ENCODE measurements around the gene SS18L1.

Gene SS18L1

GRCh38 chr20:62174021-62174804 is 30.6 kb downstream of the SS18L1 start:
- DNase-seq (ENCODE audit: low spot score) = no peak

GRCh38 chr20:62174870-62175624 is 31.5 kb downstream of the SS18L1 start:
- no peak for DNase-seq (ENCODE audit: low spot score)

- no peak for DNase-seq (ENCODE audit: low spot score)
These were observed 32.1 kb downstream of the SS18L1 start for GRCh38 chr20:62175711-62176110.

DNA sequence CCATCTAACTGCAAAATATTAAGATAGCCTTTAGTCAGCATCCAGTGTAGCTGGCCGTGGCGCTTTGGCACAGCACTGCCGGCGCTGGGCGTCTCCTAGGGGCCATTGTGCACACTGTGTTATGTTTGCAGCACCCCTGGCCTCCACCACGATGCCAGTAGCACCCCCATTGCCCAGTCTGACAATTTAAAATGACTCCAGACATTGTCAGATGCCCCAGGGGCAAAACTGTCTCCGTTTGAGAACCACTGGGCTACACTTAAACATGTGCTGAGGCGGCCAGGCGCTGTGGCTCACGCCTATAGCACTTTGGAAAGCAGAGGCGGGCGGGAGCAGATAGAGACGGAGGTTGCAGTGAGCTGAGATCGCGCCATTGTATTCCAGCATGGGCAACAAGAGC is 33.3 kb downstream of the SS18L1 start:
- no peak for DNase-seq (ENCODE audit: low spot score)

DNA sequence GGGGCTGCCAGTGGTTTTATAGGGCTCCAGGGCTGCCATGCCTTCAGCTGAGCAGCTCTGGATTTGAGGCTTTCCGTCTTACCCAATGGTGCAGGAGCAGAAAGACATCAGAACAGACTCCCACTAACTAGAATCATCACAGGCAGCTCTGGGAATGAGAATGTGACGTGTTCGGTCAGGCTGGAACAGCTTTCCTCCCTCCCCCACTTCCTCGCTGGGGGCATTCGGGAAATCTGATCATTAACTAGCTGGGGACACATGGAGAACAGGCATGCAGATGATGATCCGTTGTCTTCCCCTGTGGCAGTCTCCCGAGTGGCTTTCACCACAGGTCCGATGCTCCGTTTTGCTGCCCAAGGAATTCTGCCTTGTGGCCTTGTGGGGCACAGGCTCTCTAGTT is 33.7 kb downstream of the SS18L1 start:
- no peak for DNase-seq (ENCODE audit: low spot score)

GRCh38 chr20:62178316-62179161 is 35.0 kb downstream of the SS18L1 start:
- DNase-seq (ENCODE audit: low spot score) = no peak

- DNase-seq (ENCODE audit: low spot score) = no peak
These were observed 35.6 kb downstream of the SS18L1 start for GRCh38 chr20:62179162-62179504.

GRCh38 chr20:62181808-62182207 is 38.2 kb downstream of the SS18L1 start:
- no peak for DNase-seq (ENCODE audit: low spot score)

DNA sequence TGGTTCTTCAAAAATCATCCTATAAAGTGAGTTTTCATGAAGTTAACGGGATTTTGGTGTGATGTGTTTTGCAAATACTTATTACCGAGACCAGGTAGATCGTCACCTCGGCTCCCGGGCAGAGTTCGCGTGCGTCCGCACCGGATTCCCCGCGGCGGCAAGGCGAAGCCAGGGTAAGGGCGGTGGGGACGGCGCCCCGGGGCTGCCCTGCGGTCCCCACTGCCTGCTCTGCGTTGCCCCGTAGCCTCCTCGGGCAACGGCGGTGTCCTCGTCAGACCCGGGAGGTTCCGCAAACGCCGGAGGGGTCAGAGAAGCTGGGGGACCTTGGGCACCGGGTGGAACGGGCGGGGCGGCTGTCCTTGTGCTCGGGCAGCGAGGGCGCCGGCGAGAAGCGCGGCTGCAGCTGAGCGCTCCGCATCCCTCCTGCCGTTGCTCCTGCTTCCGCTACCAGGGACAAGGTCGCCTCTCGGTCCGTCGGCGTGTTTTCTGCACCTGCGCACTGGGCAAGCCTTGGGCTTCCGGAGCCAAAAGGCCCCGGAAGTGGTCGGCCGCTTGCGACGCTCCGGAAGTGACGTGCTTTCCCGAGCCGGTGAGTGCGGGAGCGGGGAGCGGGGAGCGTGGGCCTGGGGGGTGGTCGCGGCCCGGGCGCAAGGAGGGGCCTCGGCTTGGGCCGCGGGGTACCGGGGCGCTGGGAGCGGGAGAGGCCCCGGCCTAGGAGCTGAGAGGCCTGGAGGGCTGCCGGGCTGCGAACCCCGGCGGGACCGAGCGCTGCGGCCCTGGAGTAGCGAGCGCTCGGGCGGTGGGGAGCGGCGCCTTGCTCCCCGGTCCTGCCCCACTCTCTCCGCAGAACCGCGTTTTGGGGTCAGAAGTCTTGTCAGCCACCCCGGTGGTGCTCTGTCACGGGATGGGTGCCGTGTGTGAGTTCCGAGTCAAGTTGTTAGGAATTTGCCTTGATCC is 39.2 kb downstream of the SS18L1 start, which contains the start of gene MTG2:
TSS of gene MTG2 (plus strand) at position 560 of the 957 bp plus-strand sequence. CDS start 10,393 bp downstream, outside the sequence.
- peak; percentile 100 for DNase-seq (ENCODE audit: low spot score)

DNA sequence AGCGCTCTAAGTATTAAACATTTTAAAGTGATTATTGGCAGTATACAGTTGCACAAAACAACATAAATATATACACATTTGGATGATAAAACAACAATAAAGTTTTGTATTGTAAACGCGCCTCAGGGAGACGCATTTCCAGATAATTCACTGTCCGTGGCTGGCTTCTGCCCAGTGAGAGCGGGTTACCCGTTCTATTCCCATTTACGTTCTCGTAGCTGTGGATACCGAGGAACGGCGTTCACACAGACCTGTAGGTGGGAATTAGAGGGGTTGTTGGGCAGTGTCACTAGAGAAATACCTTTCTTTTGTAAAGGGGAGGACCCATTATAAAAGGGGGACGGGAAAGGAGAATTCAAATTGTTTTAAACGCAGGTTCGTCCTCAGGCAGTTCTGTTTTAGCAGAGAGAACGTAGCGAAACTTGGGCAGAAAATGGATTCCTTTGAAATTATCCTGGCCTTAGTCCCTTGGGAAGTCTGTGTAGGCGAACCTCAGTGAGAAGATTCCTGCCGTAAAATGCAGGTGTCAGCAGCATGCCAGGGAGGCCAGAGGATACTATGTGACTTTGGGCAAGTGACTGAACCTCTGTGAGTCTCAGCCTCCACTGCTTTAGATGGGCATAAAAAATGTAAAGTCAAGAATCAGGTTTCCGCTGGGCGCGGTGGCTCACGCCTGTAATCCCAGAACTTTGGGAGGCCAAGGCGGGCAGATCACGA is 40.0 kb downstream of the SS18L1 start:
- DNase-seq (ENCODE audit: low spot score) = no peak

- no peak for DNase-seq (ENCODE audit: low spot score)
These were observed 42.5 kb downstream of the SS18L1 start for GRCh38 chr20:62186096-62186426.

DNA sequence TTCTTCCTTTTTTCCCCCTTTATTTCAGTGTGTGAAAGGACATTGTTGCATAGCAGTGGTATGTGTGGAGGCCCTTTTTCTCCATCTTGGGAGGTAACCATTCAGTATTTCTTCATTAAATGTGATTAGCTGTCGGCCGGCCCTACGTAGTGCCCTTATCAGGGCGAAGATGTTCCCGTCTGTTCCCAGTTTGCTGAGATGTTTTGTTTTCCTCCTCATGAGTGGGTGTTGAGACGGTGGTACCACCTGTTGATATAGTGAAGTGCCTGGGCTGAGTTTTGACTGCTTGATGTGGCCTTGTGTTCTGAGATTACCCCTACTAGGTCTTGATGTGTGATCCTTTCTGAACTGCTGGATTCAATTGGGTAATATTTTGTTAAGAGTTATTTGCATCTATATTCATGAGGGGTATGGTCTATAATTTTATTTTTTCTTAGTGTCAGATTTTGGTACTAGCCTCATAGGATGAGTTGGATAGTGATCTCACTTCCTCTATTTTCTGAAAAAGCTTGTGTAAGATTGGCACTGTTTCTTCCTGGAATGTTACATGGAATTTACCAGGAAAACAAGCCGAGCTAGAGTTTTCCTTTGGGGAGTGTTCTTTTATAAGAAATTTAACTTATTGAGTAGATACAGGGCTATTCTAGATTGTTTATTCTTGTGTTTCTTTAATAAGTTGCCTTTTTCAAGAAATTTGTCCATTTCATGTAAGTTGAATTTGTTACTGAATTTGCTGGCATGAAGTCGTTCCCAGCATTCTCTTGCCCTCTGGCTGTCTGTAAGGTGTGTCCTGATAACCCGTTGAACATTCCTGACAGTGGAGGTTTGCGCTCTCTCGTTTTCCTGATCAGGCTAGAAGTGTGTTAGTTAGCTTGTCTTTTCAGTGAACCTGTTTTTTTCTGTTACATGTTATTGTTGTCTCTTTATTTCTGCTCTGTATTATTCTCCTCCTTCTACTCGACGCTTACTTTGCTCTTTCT is 43.6 kb downstream of the SS18L1 start:
- DNase-seq (ENCODE audit: low spot score) = no peak

DNA sequence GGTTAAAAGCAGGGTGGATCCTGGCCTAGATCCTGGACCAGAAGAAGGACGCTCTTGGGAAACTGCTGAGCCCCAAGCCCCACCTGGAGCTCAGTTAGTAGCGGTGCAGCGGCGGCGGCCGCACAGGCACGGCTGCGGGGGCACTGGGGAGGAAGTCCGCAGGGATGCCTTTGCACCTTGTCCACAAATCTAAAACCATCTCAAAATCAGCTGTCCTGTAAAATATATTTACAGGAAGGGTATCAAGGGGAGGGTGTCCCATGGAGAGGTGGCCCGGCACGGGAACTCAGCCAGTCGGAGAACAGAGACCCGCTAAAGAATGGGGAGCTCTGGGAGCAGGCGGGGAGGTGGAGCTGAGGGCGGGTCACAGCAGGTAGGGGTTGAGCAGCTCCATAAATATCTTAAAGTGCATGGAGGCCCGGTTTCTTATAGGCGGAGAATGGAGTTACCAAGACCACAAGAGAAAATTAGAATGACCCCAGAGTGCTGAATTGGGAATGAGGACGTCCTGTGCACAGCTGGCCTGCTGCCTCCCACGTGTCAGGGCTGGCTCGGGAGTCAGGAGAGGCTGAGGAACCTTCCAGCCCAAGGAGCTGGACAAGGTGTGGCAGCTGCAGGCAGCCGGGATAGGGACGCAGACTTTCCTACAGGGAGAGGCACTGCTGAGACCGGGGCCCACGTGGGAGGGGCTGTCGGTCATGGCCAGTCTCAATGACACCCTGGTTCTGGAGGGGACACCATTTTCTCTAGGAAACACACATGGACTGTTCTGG is 47.3 kb downstream of the SS18L1 start:
- no peak for DNase-seq (ENCODE audit: low spot score)

DNA sequence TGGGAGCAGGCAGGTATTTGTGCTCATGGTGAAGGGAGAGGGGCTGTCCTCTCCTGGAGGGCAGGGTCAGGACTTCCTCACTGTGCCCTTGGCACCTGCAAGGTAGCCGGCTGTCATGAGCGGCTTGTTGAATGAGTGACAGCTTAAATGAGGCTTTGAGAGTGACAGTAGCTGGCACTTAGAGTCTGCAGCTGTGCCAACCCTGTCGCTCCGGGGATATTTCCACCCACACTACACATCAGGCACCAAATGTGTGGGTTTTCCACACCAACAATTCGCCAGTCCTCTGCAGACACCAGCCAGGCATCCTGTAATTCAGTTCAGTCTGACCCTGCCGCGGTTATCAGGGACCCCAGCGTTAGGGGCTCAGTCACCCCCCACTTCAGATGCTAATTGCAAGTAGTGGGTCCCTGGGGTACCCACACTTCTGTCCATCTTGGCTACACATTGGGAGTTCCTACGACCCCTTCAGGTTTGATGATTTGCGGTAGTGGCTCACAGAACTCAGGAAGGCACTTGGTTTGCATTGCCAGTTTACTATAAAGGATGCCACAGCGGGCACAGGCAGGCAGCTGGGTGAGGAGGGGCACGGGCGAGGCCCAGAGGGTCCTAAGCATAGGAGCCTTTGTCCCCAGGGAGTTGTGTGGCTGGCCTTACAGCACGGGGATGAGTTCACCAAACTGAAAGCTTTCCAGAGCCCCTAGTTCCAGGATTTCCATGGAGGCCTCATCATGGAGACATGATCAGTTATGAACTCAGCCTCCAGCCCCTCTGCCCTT is 48.4 kb downstream of the SS18L1 start:
- DNase-seq (ENCODE audit: low spot score) = no peak

DNA sequence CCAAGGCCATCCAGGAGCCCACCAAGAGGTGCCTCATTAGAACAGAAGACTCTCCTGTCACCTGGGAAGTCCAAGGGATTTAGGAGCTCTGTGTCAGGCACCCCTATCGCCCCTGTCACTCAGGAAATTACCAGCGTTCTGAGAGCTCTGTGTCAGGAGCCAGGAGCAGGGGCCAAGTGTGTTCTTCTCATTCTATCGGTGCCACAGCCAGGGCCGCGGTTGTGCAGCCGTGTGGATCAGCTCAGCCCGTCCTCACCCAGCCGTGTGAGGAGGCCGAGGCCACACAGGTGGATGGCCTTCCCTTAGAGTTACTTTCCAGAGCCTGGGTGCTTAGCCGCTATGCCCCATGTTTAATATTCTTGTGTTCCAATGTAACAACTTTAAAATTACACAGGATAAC is 49.1 kb downstream of the SS18L1 start:
- DNase-seq (ENCODE audit: low spot score) = no peak

GRCh38 chr20:62193079-62194025 is 49.8 kb downstream of the SS18L1 start:
- DNase-seq (ENCODE audit: low spot score) = no peak

DNA sequence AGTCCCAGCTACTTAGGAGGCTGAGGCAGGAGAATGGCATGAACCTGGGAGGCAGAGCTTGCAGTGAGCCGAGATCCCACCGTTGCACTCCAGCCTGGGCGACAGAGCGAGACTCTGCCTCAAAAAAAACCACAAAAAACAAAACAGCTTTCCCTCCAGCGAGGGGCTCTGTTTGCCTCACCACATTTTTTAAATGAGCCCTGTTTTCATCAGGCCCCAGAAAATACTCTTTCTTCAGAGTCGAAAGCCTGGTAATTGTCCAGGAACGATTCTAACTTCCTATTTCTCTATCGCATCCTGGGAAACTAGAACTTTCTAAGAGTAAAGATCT is 51.5 kb downstream of the SS18L1 start:
- DNase-seq (ENCODE audit: low spot score) = no peak

Measured in HuH-7 (cell line).